Tibial nerve (tissue), 4 donors: Measurements from ENCODE around the gene MAPK6. TPM values are rescaled to one million over a fixed set of nuclear protein-coding genes. Genes with fewer than 3 reads are reported as not detected.
"Not testable (repeated sequence)": the region's sequence is repeated elsewhere in the genome, so short reads cannot be mapped to it uniquely, and the experiment has no call there.

Experiments
- DNase-seq, 2 donors: peaks; one replicate each; pipeline ENCODE4 v3.0.0-alpha.2; 2019; ENCODE audit warnings: low spot score in 2 of 2
- H3K27ac ChIP-seq, 4 donors: fragments of 200-600 bp; sonication (generic) in 3 of 4; one replicate each; pipeline ENCODE4 v1.5.1; 2017 to 2019; ENCODE audit warnings: mild to moderate bottlenecking in 1 of 4
- H3K27me3 ChIP-seq, 2 donors: fragments of 200-600 bp; sonication (generic) in 1 of 2; one replicate each; pipeline versions ENCODE4 v1.5.1 to v1.6.0; 2017 to 2019
- H3K36me3 ChIP-seq, 3 donors: fragments of 200-600 bp; sonication (generic); one replicate each; pipeline ENCODE4 v1.5.1; 2018 to 2019
- H3K4me1 ChIP-seq, 4 donors: fragments of 200-600 bp; sonication (generic) in 3 of 4; one replicate each; pipeline ENCODE4 v1.5.1; 2017 to 2019
- H3K4me3 ChIP-seq, 4 donors: fragments of 200-600 bp; sonication (generic) in 3 of 4; one replicate each; pipeline ENCODE4 v1.5.1; 2017 to 2019; ENCODE audit warnings: mild to moderate bottlenecking in 1 of 4, moderate library complexity in 1 of 4
- H3K9me3 ChIP-seq, 4 donors: fragments of 200-600 bp; sonication (generic) in 3 of 4; one replicate each; pipeline ENCODE4 v1.5.1; 2017 to 2019
- EP300 ChIP-seq, 2 donors: sonication (generic); formaldehyde crosslinking; IDR thresholded peaks; one replicate each; pipeline ENCODE4 v1.6.1; 2017; ENCODE audit warnings: antibody characterized with exemption in 2 of 2, mild to moderate bottlenecking in 1 of 2
- POLR2A ChIP-seq, 2 donors: fragments of 450-650 bp; IDR thresholded peaks; one replicate each; pipeline ENCODE4 v1.6.1; 2017; ENCODE audit warnings: antibody characterized with exemption in 2 of 2, mild to moderate bottlenecking in 2 of 2, moderate library complexity in 2 of 2
- WGBS, 2 donors: methylation state at CpG; one replicate each; pipeline ENCODE4 v1.1.5; 2018; 5-methylcytosine and 5-hydroxymethylcytosine counted together
- total RNA-seq, 4 donors: library from RNA; depleted of rRNA; stranded (reverse); fragments of >200 nt; gene quantifications; one replicate each; pipeline ENCODE4 v1.1.0, GENCODE V29; 2016
- TF ChIP-seq, protein P1 (sequence below), 5 experiments: fragments of 200-600 bp in 3 of 5; fragments of 450-650 bp in 2 of 5; sonication (generic) in 3 of 5; IDR thresholded peaks; one replicate each; pipeline ENCODE4 v1.5.1; 2016 to 2019; ENCODE audit warnings: antibody characterized with exemption in 5 of 5, mild to moderate bottlenecking in 3 of 5, moderate library complexity in 2 of 5

The MAPK6 gene
- total RNA-seq, 4 donors from 2014 or later, result 9.6 to 20.9 (median 16.5) TPM

DNA sequence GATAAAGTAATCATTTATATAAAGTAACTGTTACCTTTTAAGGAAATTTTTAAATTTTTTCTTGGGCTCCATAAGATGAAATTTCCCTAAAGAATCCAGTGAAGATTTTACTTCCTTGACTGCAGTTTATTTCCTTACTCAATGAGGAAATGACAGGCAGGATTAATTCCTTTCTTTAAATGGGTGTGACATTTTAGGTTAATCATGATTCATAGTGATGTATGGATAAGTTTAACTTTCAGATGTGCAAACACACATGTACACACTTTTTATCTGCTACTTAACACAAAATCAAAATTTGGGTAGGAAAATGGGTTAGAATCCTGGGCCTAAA, 36.3 kb upstream of the MAPK6 start:
- TF ChIP-seq, protein P1, sequence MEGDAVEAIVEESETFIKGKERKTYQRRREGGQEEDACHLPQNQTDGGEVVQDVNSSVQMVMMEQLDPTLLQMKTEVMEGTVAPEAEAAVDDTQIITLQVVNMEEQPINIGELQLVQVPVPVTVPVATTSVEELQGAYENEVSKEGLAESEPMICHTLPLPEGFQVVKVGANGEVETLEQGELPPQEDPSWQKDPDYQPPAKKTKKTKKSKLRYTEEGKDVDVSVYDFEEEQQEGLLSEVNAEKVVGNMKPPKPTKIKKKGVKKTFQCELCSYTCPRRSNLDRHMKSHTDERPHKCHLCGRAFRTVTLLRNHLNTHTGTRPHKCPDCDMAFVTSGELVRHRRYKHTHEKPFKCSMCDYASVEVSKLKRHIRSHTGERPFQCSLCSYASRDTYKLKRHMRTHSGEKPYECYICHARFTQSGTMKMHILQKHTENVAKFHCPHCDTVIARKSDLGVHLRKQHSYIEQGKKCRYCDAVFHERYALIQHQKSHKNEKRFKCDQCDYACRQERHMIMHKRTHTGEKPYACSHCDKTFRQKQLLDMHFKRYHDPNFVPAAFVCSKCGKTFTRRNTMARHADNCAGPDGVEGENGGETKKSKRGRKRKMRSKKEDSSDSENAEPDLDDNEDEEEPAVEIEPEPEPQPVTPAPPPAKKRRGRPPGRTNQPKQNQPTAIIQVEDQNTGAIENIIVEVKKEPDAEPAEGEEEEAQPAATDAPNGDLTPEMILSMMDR (IDR thresholded peaks at IDR 0.05), result no peak
- TF ChIP-seq POLR2A (IDR thresholded peaks at IDR 0.05) (no peak), EP300 (IDR thresholded peaks at IDR 0.05) (no peak)
- no peak for DNase-seq
- no peak overlapping the region for H3K27ac ChIP-seq
- no peaks in the 10 kb centered on the region for H3K36me3 ChIP-seq
- H3K4me1 ChIP-seq, result peaks cover 0 to 20% (median 3%) of the 10 kb centered on the region in 4 donors
- no peak overlapping the region for H3K4me3 ChIP-seq
- H3K9me3 ChIP-seq, result no peaks in the 10 kb centered on the region
- no peaks in the 10 kb centered on the region for H3K27me3 ChIP-seq

DNA sequence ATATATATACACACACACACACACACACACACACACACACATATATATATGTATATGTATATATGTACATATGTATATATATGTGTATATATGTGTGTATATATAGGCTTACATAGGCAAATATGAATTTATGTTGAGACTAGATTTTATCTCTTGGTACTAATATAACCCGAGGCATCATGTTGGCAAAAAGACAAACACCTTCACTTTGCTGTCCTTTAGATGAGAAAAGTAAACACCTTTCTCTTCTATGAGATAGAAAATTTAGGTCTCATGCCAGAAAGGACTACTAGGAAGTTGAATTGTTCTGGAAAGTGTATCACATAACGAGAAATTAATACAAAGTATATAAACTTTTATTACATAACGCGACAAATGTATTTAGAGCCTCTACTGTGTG, 27.9 kb upstream of the MAPK6 start:
- H3K27me3 ChIP-seq, result no peaks in the 10 kb centered on the region

DNA sequence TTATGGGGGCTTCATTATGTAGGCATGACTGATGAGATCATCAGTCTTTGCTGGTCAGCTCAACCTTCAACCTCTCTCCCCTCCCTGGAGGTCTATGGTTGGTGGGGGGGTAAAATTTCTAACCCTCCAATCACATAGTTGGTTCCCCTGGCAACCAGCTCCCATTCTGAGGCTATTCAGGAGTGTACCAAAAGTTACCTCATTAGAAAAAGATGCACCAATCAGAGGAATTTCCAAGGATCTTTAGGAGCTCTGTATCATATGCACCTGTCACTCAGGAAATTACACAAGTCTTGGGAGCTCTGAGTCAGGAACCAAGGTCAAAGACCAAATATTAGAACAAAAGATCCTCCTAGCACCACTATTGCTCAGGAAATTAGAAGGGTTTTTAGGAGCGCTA, 26.1 kb upstream of the MAPK6 start:
- no peaks in the 10 kb centered on the region for H3K36me3 ChIP-seq
- H3K27me3 ChIP-seq, result no peaks in the 10 kb centered on the region
- H3K27ac ChIP-seq, result no peak overlapping the region
- no peaks in the 10 kb centered on the region for H3K9me3 ChIP-seq
- DNase-seq, result no peak
- WGBS, 2 donors, result 87 to 95% methylated on average over 1 of the region's 1 CpG
- TF ChIP-seq POLR2A (IDR thresholded peaks at IDR 0.05) (no peak), EP300 (IDR thresholded peaks at IDR 0.05) (no peak)
- TF ChIP-seq, protein P1 (IDR thresholded peaks at IDR 0.05), result no peak
- H3K4me1 ChIP-seq, result no peaks in the 10 kb centered on the region
- no peak overlapping the region for H3K4me3 ChIP-seq

More for the DNA sequence above, 27.9 kb upstream of the MAPK6 start:
- DNase-seq, result no peak
- H3K4me3 ChIP-seq, result no peak overlapping the region
- TF ChIP-seq EP300 (IDR thresholded peaks at IDR 0.05), result no peak
- TF ChIP-seq, protein P1 (IDR thresholded peaks at IDR 0.05), result no peak
- no peak for TF ChIP-seq POLR2A (IDR thresholded peaks at IDR 0.05)
- no peaks in the 10 kb centered on the region for H3K4me1 ChIP-seq
- no peaks in the 10 kb centered on the region for H3K36me3 ChIP-seq
- no peak overlapping the region for H3K27ac ChIP-seq
- no peaks in the 10 kb centered on the region for H3K9me3 ChIP-seq
- WGBS, 2 donors, result 92 to 94% methylated on average over 4 of the region's 4 CpGs

DNA sequence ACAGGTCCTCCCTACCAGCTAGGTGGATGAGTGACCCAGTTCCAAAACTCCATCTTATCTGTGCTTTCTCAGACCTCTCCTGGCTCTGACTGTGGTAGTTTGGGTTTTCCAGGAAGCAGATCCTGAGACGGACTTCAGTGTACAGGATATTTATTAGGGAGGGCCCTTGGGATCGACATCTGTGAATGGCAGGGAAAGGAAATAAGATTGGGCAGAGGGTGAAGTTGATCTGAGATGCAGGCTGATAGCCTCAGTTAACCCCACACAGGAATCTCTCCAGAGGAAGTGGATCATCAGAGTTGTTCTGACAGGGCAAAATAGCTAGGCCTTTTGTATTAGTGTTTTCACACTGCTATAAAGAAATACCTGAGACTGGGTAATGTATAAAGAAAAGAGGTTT, 16.7 kb upstream of the MAPK6 start:
- H3K27ac ChIP-seq, result no peak overlapping the region
- no peak for TF ChIP-seq POLR2A (IDR thresholded peaks at IDR 0.05)
- no peak for TF ChIP-seq EP300 (IDR thresholded peaks at IDR 0.05)
- TF ChIP-seq, protein P1 (IDR thresholded peaks at IDR 0.05), result no peak
- no peak for DNase-seq
- H3K36me3 ChIP-seq, result no peaks in the 10 kb centered on the region
- no peak overlapping the region for H3K4me3 ChIP-seq
- no peaks in the 10 kb centered on the region for H3K27me3 ChIP-seq
- 79 to 88% methylated on average over 2 of the region's 2 CpGs for WGBS, 2 donors
- no peaks in the 10 kb centered on the region for H3K4me1 ChIP-seq
- H3K9me3 ChIP-seq, result no peaks in the 10 kb centered on the region

DNA sequence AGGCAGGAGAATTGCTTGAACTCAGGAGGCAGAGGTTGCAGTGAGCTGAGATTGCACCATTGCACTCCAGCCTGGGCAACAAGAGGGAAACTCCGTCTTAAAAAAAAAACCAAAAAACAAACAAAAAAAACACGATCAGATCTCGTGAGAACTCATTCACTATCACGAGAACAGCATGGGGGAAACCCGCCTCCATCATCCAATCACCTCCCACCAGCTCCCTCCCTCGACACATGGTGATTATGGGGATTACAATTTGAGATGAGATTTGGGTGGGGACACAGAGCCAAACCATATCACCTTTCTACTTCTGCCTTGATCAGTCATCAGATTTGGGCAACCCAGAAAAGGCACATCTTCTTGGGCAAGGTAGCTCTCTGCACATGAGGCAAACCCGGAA, 15.9 kb upstream of the MAPK6 start:
- H3K9me3 ChIP-seq, H3K4me1 ChIP-seq, H3K36me3 ChIP-seq, H3K27ac ChIP-seq, H3K4me3 ChIP-seq, DNase-seq, H3K27me3 ChIP-seq: not testable (repeated sequence)
- 84 to 87% methylated on average over 7 of the region's 7 CpGs for WGBS, 2 donors

DNA sequence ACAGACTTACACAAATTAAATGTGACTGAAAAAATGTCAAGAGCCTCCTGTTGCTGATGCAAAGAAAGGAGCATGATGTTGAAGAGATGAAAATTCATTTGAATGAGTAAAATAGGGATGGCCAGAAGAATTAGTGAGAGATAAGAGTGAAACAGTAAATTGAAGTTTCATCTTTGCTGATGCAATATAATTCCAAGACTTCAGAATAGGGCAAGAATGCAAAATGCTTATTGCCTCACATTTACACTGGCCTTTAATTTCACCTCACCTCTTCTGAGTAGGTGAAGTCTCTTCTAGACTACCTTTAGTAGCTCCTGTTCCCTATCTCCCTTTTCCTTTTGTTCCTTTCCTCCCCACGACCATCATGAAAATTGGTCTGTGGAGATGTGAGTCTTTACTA, 15.3 kb upstream of the MAPK6 start:
- WGBS, 2 donors, result 64 to 89% methylated on average over 1 of the region's 1 CpG
- TF ChIP-seq EP300 (IDR thresholded peaks at IDR 0.05) (no peak), POLR2A (IDR thresholded peaks at IDR 0.05) (no peak)
- TF ChIP-seq, protein P1 (IDR thresholded peaks at IDR 0.05), result no peak
- H3K27me3 ChIP-seq, result no peaks in the 10 kb centered on the region
- H3K36me3 ChIP-seq, result no peaks in the 10 kb centered on the region
- H3K27ac ChIP-seq, result no peak overlapping the region
- no peaks in the 10 kb centered on the region for H3K4me1 ChIP-seq
- no peaks in the 10 kb centered on the region for H3K9me3 ChIP-seq
- H3K4me3 ChIP-seq, result no peak overlapping the region
- no peak for DNase-seq
